Esophagus muscularis mucosa (tissue), 4 donors: ENCODE measurements around the gene IGBP1. TPM values are rescaled to one million over a fixed set of nuclear protein-coding genes. Genes with fewer than 3 reads are reported as not detected.

Experiments used
- DNase-seq: peaks from one replicate; pipeline ENCODE4 v3.0.0-alpha.2; 2017; ENCODE audit errors: extremely low spot score
- H3K27ac ChIP-seq, 4 donors: fragments of 200-600 bp; sonication (generic); replicated peaks in 1 of 4; 1 replicate in 3 of 4; 2 replicates in 1 of 4; pipeline ENCODE4 v1.5.1; 2016 to 2019; ENCODE audit warnings: mild to moderate bottlenecking in 1 of 4
- H3K27me3 ChIP-seq, 4 donors: fragments of 200-600 bp; sonication (generic); one replicate each; pipeline versions ENCODE4 v1.5.1 to v1.6.0; 2016 to 2019
- H3K36me3 ChIP-seq, 4 donors: fragments of 200-600 bp; sonication (generic); one replicate each; pipeline ENCODE4 v1.5.1; 2016 to 2019
- H3K4me1 ChIP-seq, 4 donors: fragments of 200-600 bp; sonication (generic); one replicate each; pipeline ENCODE4 v1.5.1; 2016 to 2019
- H3K4me3 ChIP-seq, 4 donors: fragments of 200-600 bp; sonication (generic); 1 replicate in 2 of 4; 2 replicates in 2 of 4; pipeline ENCODE4 v1.5.1; 2016 to 2019; ENCODE audit warnings: mild to moderate bottlenecking in 4 of 4, moderate library complexity in 1 of 4
- H3K9me3 ChIP-seq, 4 donors: fragments of 200-600 bp; sonication (generic); 1 replicate in 3 of 4; 2 replicates in 1 of 4; pipeline ENCODE4 v1.5.1; 2016 to 2019
- CTCF ChIP-seq, 3 experiments: fragments of 200-600 bp in 2 of 3; fragments of 450-650 bp in 1 of 3; sonication (generic) in 2 of 3; IDR thresholded peaks; one replicate each; pipeline ENCODE4 v1.5.1; 2017 to 2019; ENCODE audit warnings: antibody characterized with exemption in 3 of 3, mild to moderate bottlenecking in 2 of 3, moderate library complexity in 1 of 3
- EP300 ChIP-seq: sonication (generic); formaldehyde crosslinking; IDR thresholded peaks from one replicate; pipeline ENCODE4 v1.6.1; 2017; ENCODE audit warnings: antibody characterized with exemption
- POLR2A ChIP-seq: fragments of 450-650 bp; IDR thresholded peaks from one replicate; pipeline ENCODE4 v1.6.1; 2017; ENCODE audit warnings: antibody characterized with exemption, moderate library complexity, mild to moderate bottlenecking, low read depth
- POLR2AphosphoS5 ChIP-seq, 2 donors: sonication (generic); formaldehyde crosslinking; IDR thresholded peaks; one replicate each; pipeline ENCODE4 v1.6.1; 2017; ENCODE audit warnings: antibody characterized with exemption in 2 of 2
- WGBS: methylation state at CpG from one replicate; pipeline ENCODE4 v1.1.5; 2018; 5-methylcytosine and 5-hydroxymethylcytosine counted together
- intact Hi-C: fragments of 100-400 bp; cut with DNase I; formaldehyde crosslinking; loops from one replicate; pipeline ENCODE4 v1.15.1; 2023
- total RNA-seq, 4 donors: library from RNA; depleted of rRNA; stranded (reverse); fragments of >200 nt; gene quantifications; one replicate each; pipeline versions ENCODE4 v1.1.0 to v1.2.1, GENCODE V29; 2016

IGBP1 gene
- total RNA-seq, 4 donors from 2014 or later = 48.2 to 69.0 (median 60.6) TPM

- Histone ChIP-seq H3K27ac (no peak overlapping the region), H3K36me3 (peaks cover 0 to 8% (median 2%) of the 10 kb centered on the region in 4 donors), H3K27me3 (no peaks in the 10 kb centered on the region), H3K9me3 (no peaks in the 10 kb centered on the region), H3K4me1 (peaks cover 16 to 23% (median 22%) of the 10 kb centered on the region in 4 donors), H3K4me3 (peak overlapping the region in 1 of 4 donors; percentile 67)
- intact Hi-C loops = loop anchor here (10.0 kb wide), 1 partner anchor 303 kb away; no protein-coding TSS in a partner anchor
- no peak for TF ChIP-seq CTCF (IDR thresholded peaks at IDR 0.05)
- no peak for TF ChIP-seq EP300
- 59% methylated on average over 4 of the region's 4 CpGs for WGBS
- no peak for DNase-seq
Observed at GRCh38 chrX:70132224-70132623, 1.0 kb upstream of the IGBP1 start.

GRCh38 chrX:70132877-70133302 is 357 bp upstream of the IGBP1 start:
- H3K9me3 ChIP-seq = no peaks in the 10 kb centered on the region
- WGBS = 43% methylated on average over 8 of the region's 8 CpGs
- TF ChIP-seq EP300 = no peak
- TF ChIP-seq CTCF (IDR thresholded peaks at IDR 0.05) = no peak
- no peak for TF ChIP-seq POLR2A
- TF ChIP-seq POLR2AphosphoS5 (IDR thresholded peaks at IDR 0.05) = no peak
- peak overlapping the region; percentile 67 to 74 (median 70) for H3K4me3 ChIP-seq
- peaks cover 16 to 23% (median 22%) of the 10 kb centered on the region in 4 donors for H3K4me1 ChIP-seq
- peak overlapping the region; percentile 75 to 86 (median 82) for H3K27ac ChIP-seq
- no peaks in the 10 kb centered on the region for H3K27me3 ChIP-seq
- no peak for DNase-seq
- intact Hi-C loops = loop anchor here (10.0 kb wide), 1 partner anchor 302 kb away; no protein-coding TSS in a partner anchor
- peaks cover 0 to 8% (median 2%) of the 10 kb centered on the region in 4 donors for H3K36me3 ChIP-seq

GRCh38 chrX:70134116-70134477 is 850 bp downstream of the IGBP1 start:
- Histone ChIP-seq H3K4me1 (peaks cover 16 to 23% (median 22%) of the 10 kb centered on the region in 4 donors), H3K9me3 (no peaks in the 10 kb centered on the region), H3K27ac (peak overlapping the region; percentile 75 to 86 (median 82)), H3K4me3 (peak overlapping the region; percentile 67 to 74 (median 70)), H3K27me3 (no peaks in the 10 kb centered on the region), H3K36me3 (peaks cover 0 to 8% (median 2%) of the 10 kb centered on the region in 4 donors)
- intact Hi-C loops = loop anchor here (10.0 kb wide), 1 partner anchor 301 kb away; no protein-coding TSS in a partner anchor
- TF ChIP-seq POLR2AphosphoS5 (IDR thresholded peaks at IDR 0.05) (no peak), EP300 (no peak)
- WGBS = 30% methylated on average over 10 of the region's 12 CpGs
- DNase-seq = no peak

- TF ChIP-seq POLR2AphosphoS5 (IDR thresholded peaks at IDR 0.05) (no peak), POLR2A (no peak), CTCF (IDR thresholded peaks at IDR 0.05) (no peak), EP300 (no peak)
- Histone ChIP-seq H3K4me3 (no peak overlapping the region), H3K4me1 (peaks cover 8 to 16% (median 15%) of the 10 kb centered on the region in 4 donors), H3K27ac (no peak overlapping the region), H3K36me3 (peaks cover 0 to 11% (median 2%) of the 10 kb centered on the region in 4 donors), H3K9me3 (no peaks in the 10 kb centered on the region), H3K27me3 (no peaks in the 10 kb centered on the region)
- DNase-seq = no peak
- intact Hi-C loops = loop anchor here (10.0 kb wide), 1 partner anchor 296 kb away; no protein-coding TSS in a partner anchor
- 75% methylated on average over 2 of the region's 2 CpGs for WGBS
Observed at GRCh38 chrX:70138622-70139021, 5.4 kb downstream of the IGBP1 start.

DNA sequence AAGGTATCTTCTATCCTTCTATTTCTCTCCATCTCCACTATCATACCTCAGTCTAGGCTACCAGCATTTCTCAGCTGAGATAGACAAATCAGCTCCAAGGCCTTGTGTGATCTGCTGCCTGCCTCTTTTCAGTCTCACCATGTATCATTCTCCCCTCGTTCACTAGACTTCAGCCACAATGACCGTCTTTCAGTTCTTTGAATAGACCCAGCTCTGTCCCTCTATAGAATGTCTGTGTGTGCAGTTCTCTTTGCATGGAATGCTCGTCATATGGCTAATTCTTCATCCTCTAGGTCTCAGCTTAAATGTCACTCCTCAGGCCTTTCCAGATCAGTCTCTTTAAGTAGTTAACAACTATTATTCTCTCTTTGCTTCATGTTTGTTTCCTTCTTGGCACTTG is 6.5 kb downstream of the IGBP1 start:
- WGBS = 84% methylated on average over 3 of the region's 3 CpGs
- H3K9me3 ChIP-seq = no peaks in the 10 kb centered on the region
- H3K27ac ChIP-seq = no peak overlapping the region

More for the DNA sequence above, 6.5 kb downstream of the IGBP1 start:
- peaks cover 2 to 9% (median 9%) of the 10 kb centered on the region in 4 donors for H3K4me1 ChIP-seq
- no peak for TF ChIP-seq POLR2A
- TF ChIP-seq CTCF (IDR thresholded peaks at IDR 0.05) = no peak
- no peak for TF ChIP-seq EP300
- no peak for TF ChIP-seq POLR2AphosphoS5 (IDR thresholded peaks at IDR 0.05)
- peaks cover 0 to 11% (median 2%) of the 10 kb centered on the region in 4 donors for H3K36me3 ChIP-seq
- no peak overlapping the region for H3K4me3 ChIP-seq
- DNase-seq = no peak
- no peaks in the 10 kb centered on the region for H3K27me3 ChIP-seq
- intact Hi-C loops = loop anchor here (10.0 kb wide), 1 partner anchor 295 kb away; no protein-coding TSS in a partner anchor
